HepG2 (cell line): ENCODE data around the gene FCN3. TPM values are rescaled to one million over a fixed set of nuclear protein-coding genes. Genes with fewer than 3 reads are reported as not detected.
A peak's percentile ranks its signal among the peaks of the same experiment; 100 is the strongest.

Experiments used
- HNRNPL ChIP-seq: fragments of 200-400 bp; formaldehyde crosslinking; IDR thresholded peaks from 2 replicates; pipeline ENCODE4 v1.6.1; 2017; ENCODE audit warnings: mild to moderate bottlenecking, low read depth, low read length
- NR2F1 ChIP-seq, 2 experiments: fragments of 450-650 bp in 1 of 2; formaldehyde crosslinking in 1 of 2; IDR thresholded peaks; 2 replicates each; pipeline versions ENCODE4 v1.5.0 to v1.6.1; 2016 to 2020; ENCODE audit warnings: mild to moderate bottlenecking in 1 of 2, missing compliant biosample characterization in 1 of 2, missing genetic modification reagents in 1 of 2, moderate library complexity in 1 of 2
- PHF21A ChIP-seq: sonication (generic); formaldehyde crosslinking; IDR thresholded peaks from 2 replicates; pipeline ENCODE4 v1.5.0; 2020; ENCODE audit warnings: mild to moderate bottlenecking, missing genetic modification reagents
- PLSCR1 ChIP-seq: sonication (generic); formaldehyde crosslinking; IDR thresholded peaks from 2 replicates; pipeline ENCODE4 v1.5.0; 2020; ENCODE audit warnings: missing genetic modification reagents, mild to moderate bottlenecking, borderline replicate concordance
- POLR2G ChIP-seq: fragments of 200-400 bp; formaldehyde crosslinking; IDR thresholded peaks from 2 replicates; pipeline ENCODE4 v1.6.1; 2018; ENCODE audit warnings: mild to moderate bottlenecking, low read depth, low read length, moderate library complexity
- RAD21 ChIP-seq: fragments of 450-650 bp; formaldehyde crosslinking; IDR thresholded peaks from 2 replicates; pipeline ENCODE4 v1.5.0; 2020; ENCODE audit warnings: mild to moderate bottlenecking
- RARA ChIP-seq: IDR thresholded peaks from 2 replicates; pipeline ENCODE4 v1.6.1; 2016; ENCODE audit warnings: missing genetic modification reagents, missing compliant biosample characterization
- SMARCC2 ChIP-seq: fragments of 450-650 bp; IDR thresholded peaks from 2 replicates; pipeline ENCODE4 v1.6.1; 2017; ENCODE audit warnings: antibody characterized with exemption, mild to moderate bottlenecking
- XBP1 ChIP-seq: sonication (generic); formaldehyde crosslinking; IDR thresholded peaks from 2 replicates; pipeline ENCODE4 v1.5.0; 2020; ENCODE audit warnings: missing genetic modification reagents
- YY1 ChIP-seq: IDR thresholded peaks from 2 replicates; pipeline ENCODE4 v1.6.1; 2011; ENCODE audit warnings: low read length, low read depth, moderate library complexity, mild to moderate bottlenecking; ENCODE audit not compliant: insufficient read depth, insufficient replicate concordance
- ZFX ChIP-seq: sonication (generic); formaldehyde crosslinking; IDR thresholded peaks from 2 replicates; pipeline ENCODE4 v1.4.0; 2020; ENCODE audit warnings: mild to moderate bottlenecking, low read depth, missing genetic modification reagents, moderate library complexity
- ZMYM3 ChIP-seq: sonication (generic); formaldehyde crosslinking; IDR thresholded peaks from 2 replicates; pipeline ENCODE4 v1.5.1; 2020; ENCODE audit warnings: mild to moderate bottlenecking, missing genetic modification reagents
- ZNF235 ChIP-seq: sonication (generic); formaldehyde crosslinking; IDR thresholded peaks from 2 replicates; pipeline ENCODE4 v1.8.1; 2023; ENCODE audit warnings: mild to moderate bottlenecking, missing genetic modification reagents, borderline replicate concordance
- ZNF674 ChIP-seq: sonication (generic); formaldehyde crosslinking; IDR thresholded peaks from 2 replicates; pipeline ENCODE4 v1.5.0; 2020; ENCODE audit warnings: low read depth, mild to moderate bottlenecking, missing genetic modification reagents
- ZNF687 ChIP-seq: sonication (generic); formaldehyde crosslinking; IDR thresholded peaks from 2 replicates; pipeline ENCODE4 v1.5.1; 2020; ENCODE audit warnings: mild to moderate bottlenecking, missing genetic modification reagents, moderate library complexity
- ZNF770 ChIP-seq: sonication (generic); formaldehyde crosslinking; IDR thresholded peaks from 2 replicates; pipeline ENCODE4 v1.5.0; 2020; ENCODE audit warnings: mild to moderate bottlenecking, missing genetic modification reagents
- ZNF772 ChIP-seq: sonication (generic); formaldehyde crosslinking; IDR thresholded peaks from 2 replicates; pipeline ENCODE4 v1.5.0; 2020; ENCODE audit warnings: mild to moderate bottlenecking, missing genetic modification reagents
- ZNF776 ChIP-seq: sonication (generic); formaldehyde crosslinking; IDR thresholded peaks from 2 replicates; pipeline ENCODE4 v1.4.0; 2020; ENCODE audit warnings: mild to moderate bottlenecking, missing genetic modification reagents
- ZNF816 ChIP-seq: sonication (generic); formaldehyde crosslinking; IDR thresholded peaks from 2 replicates; pipeline ENCODE4 v1.8.0; 2022; ENCODE audit warnings: missing genetic modification reagents, mild to moderate bottlenecking, borderline replicate concordance
- polyA plus RNA-seq, 8 experiments: library from polyadenylated mRNA; depleted of rRNA in 3 of 8; stranded (reverse) in 7 of 8; unstranded in 1 of 8; fragments of >200 nt; fragmentation: Illumina TruSeq in 4 of 8; extraction: Trizol in 4 of 8; gene quantifications; 2 replicates each; pipeline versions ENCODE4 v1.2.1 to v1.2.3, GENCODE V29; 2011 to 2016; ENCODE audit warnings: low read depth in 4 of 8, missing spikeins in 1 of 8, mixed read lengths in 1 of 8; ENCODE audit not compliant: insufficient read depth in 1 of 8
- total RNA-seq, 5 experiments: library from RNA; depleted of rRNA; stranded (reverse); fragments of >200 nt; fragmentation: Illumina TruSeq; extraction: Trizol; gene quantifications; 2 replicates each; pipeline ENCODE4 v1.2.3, GENCODE V29; 2016; ENCODE audit warnings: low read depth in 1 of 5

FCN3 gene
- total and polyA plus RNA-seq, 2 of the 13 experiments (the other 11 are each of a cell fraction or from before 2014, with no cell fraction given) = not detected

GRCh38 chr1:27348861-27349783 lies 25.5 kb downstream of the FCN3 start (continued):
- TF ChIP-seq ZNF235 (CRISPR knock-in tag) (peak; percentile 67; the same call in 1 of the 2 replicates), HNRNPL (0 out of 2 replicates have a peak, but pooled peaks have one; percentile 1), ZNF687 (CRISPR knock-in tag) (peak; percentile 80), NR2F1 (CRISPR knock-in tag; IDR thresholded peaks at IDR 0.05) (peak in 1 of 2 experiments; percentile 66; a peak in 2 of 4 replicates), PLSCR1 (CRISPR knock-in tag) (no peak), ZMYM3 (peak; percentile 48; the same call in 1 of the 2 replicates), RARA (CRISPR knock-in tag) (0 out of 2 replicates have a peak, but pooled peaks have one; percentile 22), POLR2G (peak; percentile 40; the same call in 1 of the 2 replicates), RAD21 (CRISPR knock-in tag) (no peak), SMARCC2 (no peak), ZNF770 (CRISPR knock-in tag) (peak; percentile 30; the same call in 1 of the 2 replicates), YY1 (peak; percentile 68), ZFX (CRISPR knock-in tag) (peak; percentile 45; the same call in 1 of the 2 replicates), ZNF776 (CRISPR knock-in tag) (0 out of 2 replicates have a peak, but pooled peaks have one; percentile 31), ZNF816 (CRISPR knock-in tag) (no peak), ZNF772 (0 out of 2 replicates have a peak, but pooled peaks have one; percentile 29), XBP1 (CRISPR knock-in tag) (no peak), PHF21A (CRISPR knock-in tag) (peak; percentile 47; the same call in 1 of the 2 replicates), ZNF674 (CRISPR knock-in tag) (no peak)
